ENCODE data around the gene NT5C1B. TPM values are rescaled to one million over a fixed set of nuclear protein-coding genes. Genes with fewer than 3 reads are reported as not detected.

The NT5C1B gene
- total and polyA plus RNA-seq, 10 of the 15 experiments (the other 5 are each of a cell fraction or from before 2014, with no cell fraction given), result 0.40 to 0.44 TPM; not detected in 8

DNA sequence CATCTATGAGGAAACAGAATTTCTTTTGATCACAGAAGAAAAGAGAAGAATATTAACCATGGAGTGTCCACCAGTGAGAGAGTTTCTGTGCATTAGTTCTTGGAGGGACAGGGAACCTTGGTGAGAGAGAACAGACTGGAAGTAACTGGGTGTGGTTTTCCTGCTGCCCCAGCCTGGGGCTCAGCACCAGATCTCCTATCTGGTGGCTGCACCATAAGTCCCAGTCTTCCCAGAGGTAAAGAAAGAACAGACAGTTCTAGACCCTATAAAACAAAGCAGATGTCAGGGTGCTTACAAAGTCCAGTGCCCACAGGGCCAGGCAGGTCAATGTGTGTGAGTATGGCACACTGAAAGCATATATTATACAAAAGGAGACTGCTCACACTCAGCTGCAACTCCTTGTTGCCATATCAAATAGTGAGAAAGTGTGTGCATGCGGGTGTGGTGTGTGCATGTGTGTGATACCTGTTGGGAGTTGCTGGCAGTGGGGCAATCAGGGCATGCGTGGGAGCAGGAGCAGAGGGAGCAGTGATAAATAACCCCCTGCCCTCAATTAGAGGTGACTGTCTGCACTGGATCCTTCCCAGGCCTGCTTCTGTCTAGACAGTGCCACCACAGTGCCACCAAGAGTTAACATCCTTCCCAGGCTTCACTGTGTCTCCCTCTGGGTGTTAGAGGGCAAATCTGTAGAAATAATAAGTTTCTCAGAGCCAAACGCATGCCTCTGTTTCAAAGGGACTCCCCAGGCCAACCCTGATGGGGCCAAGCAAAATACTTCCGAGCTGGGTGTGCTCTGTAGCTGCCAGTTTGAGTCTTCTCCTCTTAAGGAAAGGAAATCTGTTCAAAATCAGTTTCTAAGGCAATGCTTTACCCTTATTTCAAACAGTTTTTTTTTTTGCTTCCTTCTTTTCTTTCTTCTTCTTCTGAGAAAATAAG, 74.6 kb downstream of the NT5C1B start (continued):
- TF ChIP-seq CUX1 (IDR thresholded peaks at IDR 0.05; ENCODE audit: insufficient replicate concordance, low read depth, low read length) (no peak), SMAD1 (IDR thresholded peaks at IDR 0.05; ENCODE audit: low read depth, partially characterized antibody) (no peak)
- TF ChIP-seq, protein P1, sequence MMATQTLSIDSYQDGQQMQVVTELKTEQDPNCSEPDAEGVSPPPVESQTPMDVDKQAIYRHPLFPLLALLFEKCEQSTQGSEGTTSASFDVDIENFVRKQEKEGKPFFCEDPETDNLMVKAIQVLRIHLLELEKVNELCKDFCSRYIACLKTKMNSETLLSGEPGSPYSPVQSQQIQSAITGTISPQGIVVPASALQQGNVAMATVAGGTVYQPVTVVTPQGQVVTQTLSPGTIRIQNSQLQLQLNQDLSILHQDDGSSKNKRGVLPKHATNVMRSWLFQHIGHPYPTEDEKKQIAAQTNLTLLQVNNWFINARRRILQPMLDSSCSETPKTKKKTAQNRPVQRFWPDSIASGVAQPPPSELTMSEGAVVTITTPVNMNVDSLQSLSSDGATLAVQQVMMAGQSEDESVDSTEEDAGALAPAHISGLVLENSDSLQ (IDR thresholded peaks at IDR 0.05), result no peak
- TF ChIP-seq, protein P2, sequence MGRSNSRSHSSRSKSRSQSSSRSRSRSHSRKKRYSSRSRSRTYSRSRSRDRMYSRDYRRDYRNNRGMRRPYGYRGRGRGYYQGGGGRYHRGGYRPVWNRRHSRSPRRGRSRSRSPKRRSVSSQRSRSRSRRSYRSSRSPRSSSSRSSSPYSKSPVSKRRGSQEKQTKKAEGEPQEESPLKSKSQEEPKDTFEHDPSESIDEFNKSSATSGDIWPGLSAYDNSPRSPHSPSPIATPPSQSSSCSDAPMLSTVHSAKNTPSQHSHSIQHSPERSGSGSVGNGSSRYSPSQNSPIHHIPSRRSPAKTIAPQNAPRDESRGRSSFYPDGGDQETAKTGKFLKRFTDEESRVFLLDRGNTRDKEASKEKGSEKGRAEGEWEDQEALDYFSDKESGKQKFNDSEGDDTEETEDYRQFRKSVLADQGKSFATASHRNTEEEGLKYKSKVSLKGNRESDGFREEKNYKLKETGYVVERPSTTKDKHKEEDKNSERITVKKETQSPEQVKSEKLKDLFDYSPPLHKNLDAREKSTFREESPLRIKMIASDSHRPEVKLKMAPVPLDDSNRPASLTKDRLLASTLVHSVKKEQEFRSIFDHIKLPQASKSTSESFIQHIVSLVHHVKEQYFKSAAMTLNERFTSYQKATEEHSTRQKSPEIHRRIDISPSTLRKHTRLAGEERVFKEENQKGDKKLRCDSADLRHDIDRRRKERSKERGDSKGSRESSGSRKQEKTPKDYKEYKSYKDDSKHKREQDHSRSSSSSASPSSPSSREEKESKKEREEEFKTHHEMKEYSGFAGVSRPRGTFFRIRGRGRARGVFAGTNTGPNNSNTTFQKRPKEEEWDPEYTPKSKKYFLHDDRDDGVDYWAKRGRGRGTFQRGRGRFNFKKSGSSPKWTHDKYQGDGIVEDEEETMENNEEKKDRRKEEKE (IDR thresholded peaks at IDR 0.05), result no peak

Small RNA genes lying within 50 kb of the gene (small RNA-seq; reads per million reads assigned to genes)
- gene RNU6-1215P, result not detected

Other genes with a start within 250 kb of the NT5C1B start
- 21.3 and 24.7 TPM in 2 replicates for gene RDH14, start 28.9 kb downstream of the NT5C1B start, total RNA-seq (2014; rRNA removed)
- gene RDH14, start 28.9 kb downstream of the NT5C1B start, total RNA-seq (2014; rRNA removed; fragmentation: Illumina TruSeq; extraction: Trizol), result 31.7 and 33.4 TPM in 2 replicates
- gene RDH14, start 28.9 kb downstream of the NT5C1B start, total RNA-seq (2021), result 20.3 and 21.6 TPM in 2 replicates
- 21.0 and 29.9 TPM in 2 replicates for gene RDH14, start 28.9 kb downstream of the NT5C1B start, polyA plus RNA-seq (2011; rRNA removed)
- 31.9 and 49.6 TPM in 2 replicates for gene RDH14, start 28.9 kb downstream of the NT5C1B start, polyA plus RNA-seq (2014; fragmentation: Illumina TruSeq; extraction: Trizol)
- 10 to 100 TPM; 15.5 to 17.3 TPM for gene RDH14, start 28.9 kb downstream of the NT5C1B start, polyA plus RNA-seq (2014; fragmentation: Nextera tagmentation; extraction: Ambion mirVana)
- gene RDH14, start 28.9 kb downstream of the NT5C1B start, polyA plus RNA-seq (2014; rRNA removed), result 24.1 and 24.4 TPM in 2 replicates
- gene RDH14, start 28.9 kb downstream of the NT5C1B start, polyA plus RNA-seq (2016; fragmentation: Nextera tagmentation; extraction: Ambion mirVana), result 10 to 100 TPM; 32.9 to 33.3 TPM

Data from GM12878 (cell line).